ENCODE results near the gene ENPP3.

- TF ChIP-seq EZH2 (IDR thresholded peaks at IDR 0.05; ENCODE audit: borderline replicate concordance, insufficient read depth, low read depth, low read length, poor library complexity, severe bottlenecking) = no peak
- peak; percentile 97 for TF ChIP-seq CTCF (IDR thresholded peaks at IDR 0.05)
Measured at GRCh38 chr6:131627724-131628682, 9.1 kb upstream of the ENPP3 start, which contains the start of gene MED23.
